ENCODE data around the gene PTPN11.
"Not testable (repeated sequence)": the region's sequence is repeated elsewhere in the genome, so short reads cannot be mapped to it uniquely, and the experiment has no call there.

The PTPN11 gene

GRCh38 chr12:112409906-112410244 is 8.9 kb upstream of the PTPN11 start:
- DNase-seq = no peak

- DNase-seq = no peak
Measured at GRCh38 chr12:112413855-112414625, 4.7 kb upstream of the PTPN11 start.

GRCh38 chr12:112415457-112415856 is 3.3 kb upstream of the PTPN11 start:
- not testable (repeated sequence) for DNase-seq

GRCh38 chr12:112418273-112418607 is 507 bp upstream of the PTPN11 start:
- peak; percentile 1 for DNase-seq

- DNase-seq = peak; percentile 71
Measured at GRCh38 chr12:112419297-112420133, 768 bp downstream of the PTPN11 start.

- DNase-seq = no peak
Measured at GRCh38 chr12:112420740-112421139, 2.0 kb downstream of the PTPN11 start.

GRCh38 chr12:112421363-112421762 is 2.6 kb downstream of the PTPN11 start:
- no peak for DNase-seq

GRCh38 chr12:112422531-112422930 is 3.8 kb downstream of the PTPN11 start:
- DNase-seq = no peak

- DNase-seq = no peak
Measured at GRCh38 chr12:112424126-112424525, 5.4 kb downstream of the PTPN11 start.

GRCh38 chr12:112425582-112426382 is 7.0 kb downstream of the PTPN11 start:
- DNase-seq = no peak

GRCh38 chr12:112427760-112428159 is 9.0 kb downstream of the PTPN11 start:
- no peak for DNase-seq

GRCh38 chr12:112430929-112431328 is 12.2 kb downstream of the PTPN11 start:
- DNase-seq = peak; percentile 19

GRCh38 chr12:112431965-112432364 is 13.2 kb downstream of the PTPN11 start:
- DNase-seq = no peak

GRCh38 chr12:112433551-112433950 is 14.8 kb downstream of the PTPN11 start:
- no peak for DNase-seq

GRCh38 chr12:112438645-112439044 is 19.9 kb downstream of the PTPN11 start:
- DNase-seq = not testable (repeated sequence)

- no peak for DNase-seq
Measured at GRCh38 chr12:112439769-112440168, 21.0 kb downstream of the PTPN11 start.

- not testable (repeated sequence) for DNase-seq
Measured at GRCh38 chr12:112440653-112441052, 21.9 kb downstream of the PTPN11 start.

- no peak for DNase-seq
Measured at GRCh38 chr12:112443916-112444315, 25.2 kb downstream of the PTPN11 start.

- no peak for DNase-seq
Measured at GRCh38 chr12:112446008-112446725, 27.4 kb downstream of the PTPN11 start.

GRCh38 chr12:112447106-112447505 is 28.4 kb downstream of the PTPN11 start:
- no peak for DNase-seq

GRCh38 chr12:112448165-112448564 is 29.4 kb downstream of the PTPN11 start:
- DNase-seq = not testable (repeated sequence)

GRCh38 chr12:112450725-112451124 is 32.0 kb downstream of the PTPN11 start:
- no peak for DNase-seq

GRCh38 chr12:112456029-112456428 is 37.3 kb downstream of the PTPN11 start:
- no peak for DNase-seq

All from inflammatory macrophage treated with lipopolysaccharide for 4 hours (primary cell).